GM23338 (cell line): ENCODE measurements around the gene EIF3F. TPM values are rescaled to one million over a fixed set of nuclear protein-coding genes. Genes with fewer than 3 reads are reported as not detected.

Experiments
- ATAC-seq: fragments of 200-7000 bp; cut with Tn5 transposase; 3 replicates; pipeline ENCODE4 v1.9.1; 2020
- DNase-seq: peaks from one replicate; pipeline ENCODE4 v3.0.0-alpha.2; 2015; ENCODE audit warnings: low spot score
- H2AFZ ChIP-seq: fragments of 200-600 bp; sonication (generic); 2 replicates; pipeline ENCODE4 v1.8.0; 2016; ENCODE audit warnings: antibody characterized with exemption, mild to moderate bottlenecking, moderate library complexity
- H3F3A ChIP-seq: fragments of 200-600 bp; sonication (generic); replicated peaks from 2 replicates; pipeline ENCODE4 v1.8.0; 2017; ENCODE audit warnings: antibody characterized with exemption, mixed run types, low read depth
- H3K27ac ChIP-seq: fragments of 200-600 bp; sonication (generic); 2 replicates; pipeline ENCODE4 v1.6.1; 2016; ENCODE audit warnings: low read depth
- H3K27me3 ChIP-seq: fragments of 200-600 bp; sonication (generic); 2 replicates; pipeline ENCODE4 v1.8.0; 2016; ENCODE audit warnings: mild to moderate bottlenecking, mixed run types, moderate library complexity; ENCODE audit not compliant: insufficient read depth
- H3K36me3 ChIP-seq: fragments of 200-600 bp; sonication (generic); 2 replicates; pipeline ENCODE4 v1.8.0; 2016; ENCODE audit warnings: mild to moderate bottlenecking; ENCODE audit not compliant: insufficient read depth
- H3K4me1 ChIP-seq: fragments of 200-600 bp; sonication (generic); 2 replicates; pipeline ENCODE4 v1.8.0; 2016; ENCODE audit warnings: mild to moderate bottlenecking, moderate library complexity; ENCODE audit not compliant: insufficient read depth
- H3K4me2 ChIP-seq: fragments of 200-600 bp; sonication (generic); 2 replicates; pipeline ENCODE4 v1.7.1; 2017; ENCODE audit warnings: mixed run types
- H3K4me3 ChIP-seq: fragments of 200-600 bp; sonication (generic); 2 replicates; pipeline ENCODE4 v1.6.1; 2016; ENCODE audit warnings: mixed run types
- H3K79me2 ChIP-seq: fragments of 200-600 bp; sonication (generic); replicated peaks from 2 replicates; pipeline ENCODE4 v1.8.0; 2017; ENCODE audit warnings: mild to moderate bottlenecking; ENCODE audit not compliant: insufficient read depth
- H3K9me2 ChIP-seq: fragments of 200-600 bp; sonication (generic); 2 replicates; pipeline ENCODE4 v1.8.0; 2017; ENCODE audit not compliant: insufficient read depth
- H4K20me1 ChIP-seq: fragments of 200-600 bp; sonication (generic); replicated peaks from 2 replicates; pipeline ENCODE4 v1.8.0; 2017; ENCODE audit warnings: mild to moderate bottlenecking; ENCODE audit not compliant: insufficient read depth
- H3K27ac Mint-ChIP-seq: 2 replicates; pipeline ENCODE4 v1.8.0; 2020; ENCODE audit warnings: inconsistent platforms, mild to moderate bottlenecking, moderate library complexity, mixed read lengths
- H3K27me3 Mint-ChIP-seq: 3 replicates; pipeline ENCODE4 v1.8.0; 2022; ENCODE audit warnings: low read depth, mild to moderate bottlenecking, moderate library complexity, mixed read lengths, inconsistent platforms; ENCODE audit not compliant: insufficient read depth, poor library complexity
- H3K36me3 Mint-ChIP-seq: 3 replicates; pipeline ENCODE4 v1.8.0; 2021; ENCODE audit warnings: low read depth, mild to moderate bottlenecking, inconsistent platforms, moderate library complexity, mixed read lengths
- H3K4me1 Mint-ChIP-seq: 3 replicates; pipeline ENCODE4 v1.8.0; 2020; ENCODE audit warnings: mild to moderate bottlenecking, inconsistent platforms, mixed read lengths
- H3K4me3 Mint-ChIP-seq: 3 replicates; pipeline ENCODE4 v1.8.0; 2021; ENCODE audit warnings: moderate library complexity, mild to moderate bottlenecking, inconsistent platforms, mixed read lengths
- H3K9me3 Mint-ChIP-seq: 3 replicates; pipeline ENCODE4 v1.8.0; 2020; ENCODE audit warnings: moderate library complexity, mild to moderate bottlenecking, inconsistent platforms, mixed read lengths
- CREB1 ChIP-seq: fragments of 250-450 bp; sonication (Bioruptor Pico); IDR thresholded peaks from 2 replicates; pipeline ENCODE4 v1.5.0; 2020; ENCODE audit warnings: low read depth, mild to moderate bottlenecking, moderate library complexity
- CTCF ChIP-seq, 2 experiments: fragments of 200-600 bp in 1 of 2; sonication (generic) in 1 of 2; conservative IDR thresholded peaks; 2 replicates each; pipeline versions ENCODE4 v1.5.1 to v1.6.1; 2016 to 2017; ENCODE audit warnings: antibody characterized with exemption in 2 of 2, low read depth in 2 of 2, mild to moderate bottlenecking in 2 of 2, moderate library complexity in 1 of 2
- EZH2 ChIP-seq: fragments of 200-600 bp; sonication (generic); IDR thresholded peaks from one replicate; pipeline ENCODE4 v1.8.0; 2017; ENCODE audit warnings: antibody characterized with exemption, mild to moderate bottlenecking, low read depth; ENCODE audit not compliant: unreplicated experiment
- EZH2phosphoT487 ChIP-seq: fragments of 200-600 bp; sonication (generic); IDR thresholded peaks from one replicate; pipeline ENCODE4 v1.8.1; 2018; ENCODE audit warnings: antibody characterized with exemption; ENCODE audit not compliant: unreplicated experiment
- JUNB ChIP-seq: IDR thresholded peaks from one replicate; pipeline ENCODE4 v1.6.1; 2016; ENCODE audit warnings: antibody characterized with exemption; ENCODE audit not compliant: unreplicated experiment
- NANOG ChIP-seq: IDR thresholded peaks from 2 replicates; pipeline ENCODE4 v1.6.1; 2016; ENCODE audit warnings: antibody characterized with exemption, borderline replicate concordance
- POLR2AphosphoS5 ChIP-seq: IDR thresholded peaks from 2 replicates; pipeline ENCODE4 v1.6.1; 2016; ENCODE audit warnings: antibody characterized with exemption, low read depth
- REST ChIP-seq: IDR thresholded peaks from one replicate; pipeline ENCODE4 v1.6.1; 2018; ENCODE audit warnings: antibody characterized with exemption; ENCODE audit not compliant: unreplicated experiment
- STAT1 ChIP-seq: IDR thresholded peaks from one replicate; pipeline ENCODE4 v1.6.1; 2016; ENCODE audit warnings: antibody characterized with exemption; ENCODE audit not compliant: unreplicated experiment
- ZNF114 ChIP-seq: fragments of 250-450 bp; sonication (Bioruptor Pico); IDR thresholded peaks from 2 replicates; pipeline ENCODE4 v1.5.0; 2020; ENCODE audit warnings: mild to moderate bottlenecking, moderate library complexity
- ZNF331 ChIP-seq: fragments of 250-450 bp; sonication (Bioruptor Pico); IDR thresholded peaks from 2 replicates; pipeline ENCODE4 v1.5.0; 2020; ENCODE audit warnings: low read depth, mild to moderate bottlenecking, moderate library complexity
- polyA plus RNA-seq: library from polyadenylated mRNA; unstranded; fragments of >200 nt; fragmentation: Nextera tagmentation; extraction: Ambion mirVana; gene quantifications from 2 replicates; pipeline ENCODE4 v1.2.1, GENCODE V29; 2016
- total RNA-seq: library from RNA; depleted of rRNA; stranded (reverse); fragments of >200 nt; shearing (Covaris generic); gene quantifications from 2 replicates; pipeline ENCODE4 v1.2.3, GENCODE V29; 2014
- TF ChIP-seq, protein P1 (sequence below): IDR thresholded peaks from 2 replicates; pipeline ENCODE4 v1.6.1; 2016; ENCODE audit warnings: antibody characterized with exemption
- TF ChIP-seq, protein P2 (sequence below): fragments of 250-450 bp; sonication (Bioruptor Pico); IDR thresholded peaks from 2 replicates; pipeline ENCODE4 v1.5.0; 2020; ENCODE audit warnings: mild to moderate bottlenecking, moderate library complexity

The EIF3F gene
- total and polyA plus RNA-seq, 2 experiments from 2014 or later = 237 to 555 TPM

- Mint-ChIP-seq H3K27me3 (peaks cover 53% of the 10 kb centered on the region), H3K36me3 (no peaks in the 10 kb centered on the region; the same call in 2 of the 3 replicates), H3K4me3 (peak overlapping the region; percentile 77), H3K9me3 (no peaks in the 10 kb centered on the region), H3K4me1 (peaks cover 34% of the 10 kb centered on the region), H3K27ac (no peak overlapping the region)
- no peaks in the 10 kb centered on the region for H4K20me1 ChIP-seq
- peak overlapping the region; percentile 98 for H3K4me2 ChIP-seq
- H3K9me2 ChIP-seq = no peaks in the 10 kb centered on the region
- peaks cover 76% of the 10 kb centered on the region for H3K27me3 ChIP-seq
- H3K79me2 ChIP-seq = no peaks in the 10 kb centered on the region
- DNase-seq (peak; percentile 93), ATAC-seq (peak; percentile 78)
- no peaks in the 10 kb centered on the region for H3K36me3 ChIP-seq
- H3K4me3 ChIP-seq = peak overlapping the region; percentile 81
- peak overlapping the region; percentile 98 for H2AFZ ChIP-seq
- no peak for TF ChIP-seq EZH2phosphoT487
- TF ChIP-seq REST = no peak
- TF ChIP-seq NANOG = no peak
- no peak for TF ChIP-seq STAT1
- no peak for TF ChIP-seq ZNF331 (CRISPR knock-in tag)
- TF ChIP-seq POLR2AphosphoS5 = no peak
- no peak for TF ChIP-seq JUNB
- no peak for TF ChIP-seq CREB1 (CRISPR knock-in tag)
- TF ChIP-seq, protein P1, sequence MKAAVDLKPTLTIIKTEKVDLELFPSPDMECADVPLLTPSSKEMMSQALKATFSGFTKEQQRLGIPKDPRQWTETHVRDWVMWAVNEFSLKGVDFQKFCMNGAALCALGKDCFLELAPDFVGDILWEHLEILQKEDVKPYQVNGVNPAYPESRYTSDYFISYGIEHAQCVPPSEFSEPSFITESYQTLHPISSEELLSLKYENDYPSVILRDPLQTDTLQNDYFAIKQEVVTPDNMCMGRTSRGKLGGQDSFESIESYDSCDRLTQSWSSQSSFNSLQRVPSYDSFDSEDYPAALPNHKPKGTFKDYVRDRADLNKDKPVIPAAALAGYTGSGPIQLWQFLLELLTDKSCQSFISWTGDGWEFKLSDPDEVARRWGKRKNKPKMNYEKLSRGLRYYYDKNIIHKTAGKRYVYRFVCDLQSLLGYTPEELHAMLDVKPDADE = no peak
- no peak for TF ChIP-seq CTCF (conservative IDR thresholded peaks at IDR 0.05; ENCODE audit: low read depth in 2 of 2)
- TF ChIP-seq EZH2 = no peak
- TF ChIP-seq, protein P2, sequence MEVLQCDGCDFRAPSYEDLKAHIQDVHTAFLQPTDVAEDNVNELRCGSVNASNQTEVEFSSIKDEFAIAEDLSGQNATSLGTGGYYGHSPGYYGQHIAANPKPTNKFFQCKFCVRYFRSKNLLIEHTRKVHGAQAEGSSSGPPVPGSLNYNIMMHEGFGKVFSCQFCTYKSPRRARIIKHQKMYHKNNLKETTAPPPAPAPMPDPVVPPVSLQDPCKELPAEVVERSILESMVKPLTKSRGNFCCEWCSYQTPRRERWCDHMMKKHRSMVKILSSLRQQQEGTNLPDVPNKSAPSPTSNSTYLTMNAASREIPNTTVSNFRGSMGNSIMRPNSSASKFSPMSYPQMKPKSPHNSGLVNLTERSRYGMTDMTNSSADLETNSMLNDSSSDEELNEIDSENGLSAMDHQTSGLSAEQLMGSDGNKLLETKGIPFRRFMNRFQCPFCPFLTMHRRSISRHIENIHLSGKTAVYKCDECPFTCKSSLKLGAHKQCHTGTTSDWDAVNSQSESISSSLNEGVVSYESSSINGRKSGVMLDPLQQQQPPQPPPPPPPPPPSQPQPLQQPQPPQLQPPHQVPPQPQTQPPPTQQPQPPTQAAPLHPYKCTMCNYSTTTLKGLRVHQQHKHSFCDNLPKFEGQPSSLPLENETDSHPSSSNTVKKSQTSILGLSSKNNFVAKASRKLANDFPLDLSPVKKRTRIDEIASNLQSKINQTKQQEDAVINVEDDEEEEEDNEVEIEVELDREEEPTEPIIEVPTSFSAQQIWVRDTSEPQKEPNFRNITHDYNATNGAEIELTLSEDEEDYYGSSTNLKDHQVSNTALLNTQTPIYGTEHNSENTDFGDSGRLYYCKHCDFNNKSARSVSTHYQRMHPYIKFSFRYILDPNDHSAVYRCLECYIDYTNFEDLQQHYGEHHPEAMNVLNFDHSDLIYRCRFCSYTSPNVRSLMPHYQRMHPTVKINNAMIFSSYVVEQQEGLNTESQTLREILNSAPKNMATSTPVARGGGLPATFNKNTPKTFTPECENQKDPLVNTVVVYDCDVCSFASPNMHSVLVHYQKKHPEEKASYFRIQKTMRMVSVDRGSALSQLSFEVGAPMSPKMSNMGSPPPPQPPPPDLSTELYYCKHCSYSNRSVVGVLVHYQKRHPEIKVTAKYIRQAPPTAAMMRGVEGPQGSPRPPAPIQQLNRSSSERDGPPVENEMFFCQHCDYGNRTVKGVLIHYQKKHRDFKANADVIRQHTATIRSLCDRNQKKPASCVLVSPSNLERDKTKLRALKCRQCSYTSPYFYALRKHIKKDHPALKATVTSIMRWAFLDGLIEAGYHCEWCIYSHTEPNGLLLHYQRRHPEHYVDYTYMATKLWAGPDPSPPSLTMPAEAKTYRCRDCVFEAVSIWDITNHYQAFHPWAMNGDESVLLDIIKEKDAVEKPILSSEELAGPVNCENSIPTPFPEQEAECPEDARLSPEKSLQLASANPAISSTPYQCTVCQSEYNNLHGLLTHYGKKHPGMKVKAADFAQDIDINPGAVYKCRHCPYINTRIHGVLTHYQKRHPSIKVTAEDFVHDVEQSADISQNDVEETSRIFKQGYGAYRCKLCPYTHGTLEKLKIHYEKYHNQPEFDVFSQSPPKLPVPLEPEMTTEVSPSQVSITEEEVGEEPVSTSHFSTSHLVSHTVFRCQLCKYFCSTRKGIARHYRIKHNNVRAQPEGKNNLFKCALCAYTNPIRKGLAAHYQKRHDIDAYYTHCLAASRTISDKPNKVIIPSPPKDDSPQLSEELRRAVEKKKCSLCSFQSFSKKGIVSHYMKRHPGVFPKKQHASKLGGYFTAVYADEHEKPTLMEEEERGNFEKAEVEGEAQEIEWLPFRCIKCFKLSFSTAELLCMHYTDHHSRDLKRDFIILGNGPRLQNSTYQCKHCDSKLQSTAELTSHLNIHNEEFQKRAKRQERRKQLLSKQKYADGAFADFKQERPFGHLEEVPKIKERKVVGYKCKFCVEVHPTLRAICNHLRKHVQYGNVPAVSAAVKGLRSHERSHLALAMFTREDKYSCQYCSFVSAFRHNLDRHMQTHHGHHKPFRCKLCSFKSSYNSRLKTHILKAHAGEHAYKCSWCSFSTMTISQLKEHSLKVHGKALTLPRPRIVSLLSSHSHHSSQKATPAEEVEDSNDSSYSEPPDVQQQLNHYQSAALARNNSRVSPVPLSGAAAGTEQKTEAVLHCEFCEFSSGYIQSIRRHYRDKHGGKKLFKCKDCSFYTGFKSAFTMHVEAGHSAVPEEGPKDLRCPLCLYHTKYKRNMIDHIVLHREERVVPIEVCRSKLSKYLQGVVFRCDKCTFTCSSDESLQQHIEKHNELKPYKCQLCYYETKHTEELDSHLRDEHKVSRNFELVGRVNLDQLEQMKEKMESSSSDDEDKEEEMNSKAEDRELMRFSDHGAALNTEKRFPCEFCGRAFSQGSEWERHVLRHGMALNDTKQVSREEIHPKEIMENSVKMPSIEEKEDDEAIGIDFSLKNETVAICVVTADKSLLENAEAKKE = no peak
- TF ChIP-seq ZNF114 (CRISPR knock-in tag) = no peak
- no peak overlapping the region for H3K27ac ChIP-seq
- peaks cover 37% of the 10 kb centered on the region for H3K4me1 ChIP-seq
- peaks cover 3% of the 10 kb centered on the region; the same call in 1 of the 2 replicates for H3F3A ChIP-seq
Measured at GRCh38 chr11:8018484-8019313, 31.6 kb downstream of the EIF3F start.
